HG02571 (cell line): Measurements from ENCODE around the gene FLII.
A peak's percentile ranks its signal among the peaks of the same experiment; 100 is the strongest.

ENCODE experiments used
- ATAC-seq: cut with Tn5 transposase; IDR thresholded peaks from one replicate; pipeline ENCODE4 v1.9.1; 2021; ENCODE audit warnings: mild to moderate bottlenecking, moderate library complexity; ENCODE audit not compliant: unreplicated experiment

FLII gene

DNA sequence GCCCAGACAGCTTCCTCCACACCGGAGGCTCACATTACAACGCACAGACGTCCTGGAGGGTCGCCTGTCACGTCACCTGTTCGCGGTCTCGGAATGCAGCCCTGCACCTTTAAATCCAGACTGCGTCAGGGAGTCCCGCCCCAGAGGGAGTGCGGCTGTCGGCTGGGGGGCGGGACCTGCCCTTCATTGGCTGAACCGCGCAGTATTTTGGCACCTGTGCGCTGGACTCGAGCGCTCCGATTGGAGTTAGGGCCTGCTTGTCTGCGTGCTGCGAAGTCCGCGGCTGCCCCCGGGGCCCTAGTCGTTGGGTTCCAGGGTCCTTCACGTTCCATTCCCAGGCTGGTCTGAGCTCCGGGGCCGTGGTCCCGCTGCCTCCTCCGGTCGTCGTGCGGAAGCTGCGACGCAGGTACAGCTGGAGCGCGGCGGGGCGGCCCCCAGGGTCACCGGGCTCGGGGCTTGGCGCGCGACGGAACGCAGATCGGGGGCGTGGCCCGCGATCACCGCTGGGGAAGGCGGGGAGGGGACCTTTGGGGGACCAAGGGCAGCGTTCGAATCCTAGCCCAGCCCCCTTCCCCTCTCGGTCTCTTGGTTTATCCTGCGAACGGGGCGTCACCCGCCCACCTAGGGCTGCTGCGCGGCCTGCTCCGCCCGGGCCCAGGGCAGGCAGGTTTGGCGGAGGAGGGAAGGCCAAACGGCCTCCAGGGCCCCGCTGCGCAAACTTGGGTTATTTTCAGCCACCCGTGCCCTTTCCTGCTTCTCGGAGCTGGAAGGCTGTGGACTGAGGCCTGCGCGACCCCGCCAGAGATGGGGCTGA lies 2.0 kb upstream of the FLII start, which contains the start of gene MIEF2:
Gene MIEF2 (plus strand): TSS at position 331 of the 814 bp plus-strand sequence. CDS start 2,059 bp downstream, outside the sequence.
- ATAC-seq: peak; percentile 77

DNA sequence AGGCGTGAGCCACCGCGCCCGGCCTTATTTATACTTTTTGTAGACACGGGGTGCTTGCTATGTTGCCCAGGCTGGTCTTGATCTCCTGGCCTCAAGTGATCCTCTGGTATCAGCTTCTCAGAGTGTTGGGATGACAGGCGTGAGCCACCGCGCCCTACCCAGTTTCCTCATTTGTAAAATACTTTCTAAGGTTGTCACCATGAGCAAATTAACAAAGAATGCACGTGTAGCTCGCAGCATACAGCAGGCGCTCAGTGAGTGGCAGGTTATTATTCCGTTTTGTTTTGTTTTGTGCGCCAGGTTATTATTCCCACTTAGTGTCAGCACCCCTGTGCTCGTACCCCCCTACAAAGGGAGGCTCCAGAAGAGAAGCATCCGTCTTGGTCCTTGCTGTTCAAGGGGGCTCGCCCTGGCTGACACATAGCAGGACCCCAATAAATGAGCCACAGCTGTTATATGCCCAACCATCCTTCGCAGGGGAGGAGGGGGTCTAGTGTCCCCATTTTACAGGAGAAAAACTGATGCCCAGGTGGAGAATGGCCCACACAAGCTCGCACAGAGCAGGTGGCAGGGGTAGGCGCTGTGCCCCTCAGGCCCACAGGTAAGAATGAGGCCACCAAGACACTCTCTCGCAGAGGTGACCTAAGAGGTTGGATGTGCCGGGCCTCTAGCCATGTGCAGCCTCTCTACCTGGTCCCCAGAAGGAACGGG lies 1.2 kb upstream of the FLII start:
- no peak for ATAC-seq

DNA sequence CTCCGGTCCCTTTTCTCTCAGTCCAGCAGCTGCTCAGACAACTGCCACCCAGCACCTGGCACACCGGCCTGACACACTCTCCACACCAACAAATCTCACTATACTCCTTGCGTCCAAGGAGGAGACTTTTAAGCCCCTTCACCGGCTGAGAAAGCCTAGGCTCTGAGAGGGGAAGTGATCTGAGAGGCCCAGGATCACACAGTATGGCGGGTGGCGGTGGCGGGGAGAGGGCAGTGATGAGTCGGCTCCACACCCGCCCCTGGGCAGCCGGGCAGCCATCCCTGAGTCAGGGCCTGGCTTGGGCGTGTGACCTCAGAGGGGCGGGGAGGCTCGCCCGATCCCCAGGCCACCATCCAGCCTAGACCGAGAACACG lies 569 bp downstream of the FLII start:
- ATAC-seq: no peak

DNA sequence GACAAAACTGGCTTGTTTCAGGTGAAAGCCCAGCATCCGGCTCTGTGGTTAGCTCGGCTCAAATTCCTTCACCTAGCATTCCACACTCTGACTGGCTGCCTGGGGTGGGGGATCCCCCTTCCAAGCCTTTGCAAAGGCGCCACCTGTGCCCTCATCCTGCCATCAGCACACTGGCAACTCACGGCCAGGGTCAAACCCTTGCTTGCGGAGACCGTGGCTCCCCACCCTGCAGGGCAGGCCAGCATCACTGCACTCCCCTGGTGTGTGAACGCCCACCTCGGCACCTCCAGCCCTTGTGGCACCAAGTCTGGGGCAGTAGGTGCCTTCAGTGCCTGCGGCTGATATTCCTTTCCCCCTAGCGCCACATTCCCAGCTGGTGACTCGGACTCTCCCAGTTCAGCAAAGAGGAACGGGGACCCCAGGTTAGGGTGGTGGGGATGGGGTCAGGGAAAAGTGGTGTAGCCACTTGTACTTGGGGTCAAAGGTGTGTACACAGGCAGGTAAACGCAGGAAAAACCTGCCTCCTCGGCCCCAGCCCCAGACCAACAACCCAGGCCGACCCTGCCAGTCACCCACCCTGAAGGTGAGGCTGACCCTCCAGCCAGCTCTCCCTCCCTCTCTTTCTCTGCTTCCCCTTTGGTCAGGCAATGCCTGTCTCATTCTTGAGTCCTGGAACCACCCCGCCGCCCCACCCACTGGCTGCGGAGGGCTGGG lies 1.1 kb downstream of the FLII start:
- ATAC-seq: no peak

DNA sequence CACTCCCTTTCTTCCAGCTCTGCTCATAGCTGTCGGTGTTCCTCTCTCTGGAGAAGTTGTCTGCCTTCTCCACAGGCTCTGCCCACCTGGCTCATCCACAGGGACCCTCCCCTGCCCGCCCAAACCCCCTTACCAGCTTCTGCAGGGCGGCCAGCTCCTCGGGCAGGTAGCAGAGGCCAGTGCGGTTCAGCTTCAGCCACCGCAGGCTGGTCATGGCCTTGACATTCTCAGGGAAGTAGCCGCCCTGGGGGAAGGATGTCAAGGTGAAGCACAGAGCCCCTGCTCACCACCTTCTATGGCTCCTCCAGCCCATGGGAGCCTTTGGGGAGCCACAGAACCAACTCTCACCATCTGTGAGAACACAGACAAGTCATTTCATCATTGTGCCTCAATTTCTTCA lies 1.8 kb downstream of the FLII start:
- ATAC-seq: no peak

DNA sequence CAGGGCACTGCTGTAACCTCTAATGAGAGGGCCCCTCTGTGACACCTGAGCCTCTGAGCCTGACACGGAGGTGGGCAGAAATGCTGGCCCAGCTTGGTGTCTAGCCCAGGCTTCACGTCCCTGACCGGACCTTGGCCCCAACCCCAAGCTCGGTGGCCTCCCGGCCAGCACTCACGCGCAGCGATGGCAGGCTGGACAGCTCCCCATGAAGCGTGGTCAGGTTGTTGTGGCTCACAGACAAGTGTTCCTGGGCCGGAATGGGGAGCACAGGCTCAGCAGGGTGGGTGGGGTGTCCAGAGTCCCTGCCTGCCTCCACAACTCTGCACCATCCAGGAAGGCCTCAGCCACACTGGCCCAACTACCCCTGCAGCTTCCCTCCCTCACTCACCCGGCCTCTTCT lies 2.2 kb downstream of the FLII start:
- ATAC-seq: no peak

DNA sequence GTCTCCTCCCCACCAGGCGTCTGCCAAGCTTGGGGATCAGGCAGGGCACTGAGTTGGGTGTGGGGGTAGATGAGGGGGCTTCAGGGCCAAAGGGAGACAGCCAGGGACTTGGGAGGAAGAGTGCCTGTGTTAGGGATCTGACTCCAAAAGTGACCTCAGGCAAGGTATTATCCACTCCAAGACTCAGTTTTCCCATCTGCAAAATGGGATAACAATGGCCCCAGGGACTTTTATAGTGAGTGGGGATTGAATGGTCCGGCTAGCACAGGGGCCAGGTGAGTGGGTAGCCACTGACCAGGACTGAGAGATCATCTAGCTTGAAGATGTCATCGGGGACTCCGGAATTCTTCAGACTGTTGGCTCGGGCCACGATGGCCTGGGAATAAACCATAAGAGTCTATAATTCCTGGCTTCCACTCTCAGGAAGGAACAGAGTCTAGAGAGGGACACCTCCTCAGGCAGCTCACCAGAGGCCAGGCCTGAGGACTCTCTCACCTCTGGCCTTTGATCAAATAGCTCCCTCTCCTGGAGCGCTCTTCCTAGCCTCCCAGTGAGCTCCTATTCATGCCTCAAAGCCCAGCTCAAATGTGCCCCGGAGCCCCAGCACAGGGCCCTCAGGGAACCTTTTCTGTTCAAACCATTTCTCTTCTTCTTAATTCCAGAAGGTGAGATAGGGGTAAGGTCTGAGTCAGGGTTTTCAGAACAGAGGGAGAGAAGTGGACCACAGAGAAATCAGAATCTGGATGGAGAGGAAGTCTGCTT lies 3.5 kb downstream of the FLII start:
- no peak for ATAC-seq

DNA sequence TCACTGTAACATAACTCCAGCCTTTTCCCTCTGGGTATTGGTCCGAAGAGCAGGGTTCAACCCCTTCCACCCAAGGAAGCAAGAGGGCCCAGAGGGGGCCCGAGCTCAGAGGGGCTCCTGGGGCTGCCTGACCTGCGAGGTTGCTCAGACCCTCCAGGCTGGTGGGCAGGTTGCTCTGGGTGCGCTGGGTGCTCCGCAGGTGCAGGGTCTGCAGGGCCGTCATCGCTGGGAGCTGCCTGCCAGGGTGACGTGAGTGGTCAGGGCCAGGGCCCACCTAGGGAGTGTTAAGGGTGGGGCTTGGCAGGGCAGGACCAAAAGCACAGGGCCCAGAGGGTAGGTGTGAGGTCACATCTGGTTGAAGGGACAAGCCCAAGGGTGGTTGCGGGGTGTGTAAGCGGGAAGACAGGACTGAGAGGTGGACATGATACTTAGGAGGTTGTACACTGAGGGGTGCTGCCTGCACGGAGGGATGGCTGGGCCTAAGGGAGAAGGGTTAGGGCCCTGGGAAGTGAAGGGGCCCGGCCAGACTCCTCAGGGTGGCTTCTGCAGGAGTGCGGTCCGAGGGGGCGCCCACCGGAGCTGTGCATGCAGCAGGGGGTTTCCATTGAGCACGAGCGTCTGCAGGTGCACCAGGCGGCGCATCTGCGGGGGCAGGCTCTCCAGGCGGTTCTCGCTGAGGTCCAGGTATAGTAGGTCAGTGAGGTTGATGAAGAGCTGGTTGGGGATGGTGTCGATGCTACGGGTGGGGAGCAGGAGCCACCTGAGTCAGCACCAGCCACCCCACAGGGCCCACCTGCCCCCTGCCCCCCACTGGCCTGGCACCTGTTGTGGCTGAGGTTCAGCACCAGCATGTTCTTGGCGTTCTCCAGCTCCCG lies 4.4 kb downstream of the FLII start:
- no peak for ATAC-seq

DNA sequence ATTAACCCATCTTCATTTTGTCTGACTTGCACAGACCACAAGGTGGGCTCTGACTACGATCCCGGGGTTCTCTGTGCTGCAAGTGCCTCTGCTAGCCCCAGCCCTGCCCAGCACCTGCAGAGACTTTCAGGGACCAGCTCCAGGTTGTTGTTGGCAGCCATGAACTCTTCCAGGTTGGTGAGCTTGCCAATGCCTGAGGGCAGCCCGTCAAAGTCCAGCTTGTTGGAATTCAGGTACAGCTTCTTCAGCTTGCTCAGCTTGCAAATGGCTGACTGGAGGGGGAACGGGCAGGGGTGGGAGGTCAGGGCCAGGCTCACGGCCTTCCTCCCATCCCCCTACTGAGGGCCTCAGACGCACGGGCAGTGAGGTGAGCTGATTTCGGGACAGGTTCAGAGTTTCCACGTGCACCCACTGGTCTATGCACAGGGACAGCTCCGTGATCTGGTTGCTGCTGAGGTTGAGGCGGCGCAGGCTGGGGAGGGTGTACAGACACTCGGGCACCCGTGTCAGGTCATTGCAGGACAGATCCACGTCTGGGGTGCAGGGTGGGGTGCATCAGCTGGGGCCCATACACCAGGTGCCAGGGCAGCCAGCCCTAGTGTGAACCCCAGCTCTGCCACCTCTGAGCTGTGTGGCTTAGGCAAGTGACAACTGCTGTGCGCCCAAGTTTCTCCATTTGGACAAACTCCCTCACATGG lies 5.2 kb downstream of the FLII start:
- ATAC-seq: no peak

DNA sequence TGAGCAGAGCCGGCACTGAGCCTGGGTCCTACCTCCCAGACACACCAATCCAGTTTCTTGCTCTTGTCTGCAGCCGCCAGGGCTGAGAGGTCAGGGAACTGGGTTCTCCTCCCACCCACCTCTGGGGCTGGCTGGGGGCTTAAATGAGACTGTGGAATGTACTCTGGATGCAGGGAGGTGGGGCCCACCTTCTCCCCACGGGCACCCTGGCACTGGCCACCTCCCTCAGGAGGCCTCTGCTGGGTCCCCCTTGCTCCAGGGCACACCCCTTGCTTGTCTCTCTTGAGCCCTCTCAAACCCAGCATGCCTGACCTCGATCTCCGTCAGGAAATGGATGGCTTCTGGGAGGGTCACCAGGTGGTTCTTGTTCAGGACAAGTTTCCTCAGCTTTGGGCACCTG lies 6.4 kb downstream of the FLII start:
- ATAC-seq: no peak

DNA sequence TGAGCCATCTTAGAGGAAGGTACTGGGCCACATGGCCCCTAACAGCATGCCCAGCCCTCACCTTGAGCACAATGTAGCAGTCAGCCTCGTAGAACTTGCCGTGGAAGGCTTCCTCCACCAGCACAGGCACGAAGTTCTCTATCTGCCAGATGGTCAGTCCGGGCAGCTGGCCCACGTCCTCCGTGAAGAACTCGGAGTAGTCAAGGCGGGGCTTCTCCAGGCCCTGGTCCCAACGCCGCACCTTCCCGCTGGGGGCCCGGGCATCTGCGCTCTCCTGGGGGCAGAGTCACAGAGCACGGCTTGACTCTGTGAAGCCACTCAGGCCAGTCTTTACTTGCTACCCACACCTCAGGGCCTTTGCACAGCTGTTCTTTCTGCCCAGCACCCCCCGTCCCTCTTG lies 7.3 kb downstream of the FLII start:
- ATAC-seq: no peak

DNA sequence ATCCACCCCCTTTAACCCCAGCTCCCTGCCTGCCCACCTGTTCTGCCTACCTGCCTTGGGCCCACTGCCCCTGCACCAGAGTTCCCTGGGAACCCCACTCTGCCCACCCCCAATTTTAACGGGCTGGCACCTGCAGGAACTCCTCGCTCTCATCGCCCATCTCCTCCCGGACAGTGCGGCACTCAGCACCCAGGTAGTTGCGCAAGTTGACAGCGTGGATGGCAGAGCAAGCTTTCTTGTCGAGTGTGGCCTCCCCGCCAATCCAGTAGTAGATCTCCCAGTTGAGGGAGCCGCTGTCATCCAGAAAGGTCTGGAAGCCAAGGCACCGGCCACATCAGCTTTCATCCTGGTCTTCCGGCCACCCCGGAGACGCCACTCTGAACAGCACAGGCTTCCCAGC lies 7.8 kb downstream of the FLII start:
- no peak for ATAC-seq

DNA sequence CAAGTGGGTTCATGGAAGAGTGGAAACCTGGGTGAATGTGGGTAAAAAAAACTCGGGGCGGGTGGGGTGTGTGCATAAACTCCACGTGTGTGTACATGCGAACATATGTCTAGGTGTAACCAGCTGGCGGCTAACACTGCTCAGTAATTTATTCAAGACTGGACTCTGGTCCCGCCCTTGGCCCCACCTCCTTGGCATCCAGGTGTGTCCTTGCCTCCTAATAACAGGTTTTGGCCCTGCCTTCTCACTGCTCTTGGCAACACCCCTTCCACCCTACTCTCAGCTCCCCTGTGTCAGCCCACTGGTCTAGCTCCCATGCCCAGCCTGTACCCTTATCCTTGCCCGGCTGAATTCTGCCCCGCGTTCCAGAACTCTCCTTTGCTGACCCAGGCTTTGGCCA lies 8.3 kb downstream of the FLII start:
- ATAC-seq: no peak

DNA sequence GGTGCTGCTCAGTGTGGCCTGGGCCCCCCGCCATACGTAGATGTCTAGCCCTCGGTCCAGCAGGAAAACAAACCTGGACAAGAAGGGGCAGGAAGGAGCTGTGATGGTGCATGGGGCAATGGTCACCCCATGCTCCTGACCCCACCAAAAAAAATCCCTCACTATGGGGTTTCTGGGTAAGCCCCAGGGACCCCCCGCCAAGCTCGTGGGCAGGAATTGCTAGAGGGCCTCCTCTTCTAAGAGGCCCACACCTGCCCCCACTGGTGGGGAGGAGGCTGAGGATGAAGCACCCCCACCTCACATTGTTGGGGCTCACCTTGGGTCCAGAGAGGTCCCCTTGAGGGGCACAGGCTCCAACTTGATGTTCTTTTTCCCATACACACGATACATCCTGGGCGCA lies 9.7 kb downstream of the FLII start:
- no peak for ATAC-seq

DNA sequence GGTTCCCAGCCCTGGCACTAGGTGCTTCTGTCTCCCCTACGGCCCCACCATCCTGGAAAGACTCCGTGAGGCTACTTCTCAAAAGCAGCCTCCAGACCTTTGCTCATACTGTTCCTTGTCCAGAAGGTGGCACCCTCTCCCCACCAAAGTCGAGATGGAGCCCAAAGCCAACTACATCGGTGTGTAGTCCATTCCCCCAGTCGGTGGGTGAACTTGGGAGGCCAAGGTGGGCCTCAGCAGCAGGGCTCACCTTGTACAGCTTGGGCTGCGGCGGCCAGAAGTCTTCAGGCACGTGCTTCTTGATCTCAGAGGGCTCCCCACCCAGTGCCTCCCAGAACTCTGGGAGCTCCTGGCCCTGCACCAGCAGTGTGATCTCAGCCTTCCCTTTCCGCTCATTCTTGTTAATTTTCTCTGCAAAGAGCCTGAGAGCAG lies 10.2 kb downstream of the FLII start:
- no peak for ATAC-seq

DNA sequence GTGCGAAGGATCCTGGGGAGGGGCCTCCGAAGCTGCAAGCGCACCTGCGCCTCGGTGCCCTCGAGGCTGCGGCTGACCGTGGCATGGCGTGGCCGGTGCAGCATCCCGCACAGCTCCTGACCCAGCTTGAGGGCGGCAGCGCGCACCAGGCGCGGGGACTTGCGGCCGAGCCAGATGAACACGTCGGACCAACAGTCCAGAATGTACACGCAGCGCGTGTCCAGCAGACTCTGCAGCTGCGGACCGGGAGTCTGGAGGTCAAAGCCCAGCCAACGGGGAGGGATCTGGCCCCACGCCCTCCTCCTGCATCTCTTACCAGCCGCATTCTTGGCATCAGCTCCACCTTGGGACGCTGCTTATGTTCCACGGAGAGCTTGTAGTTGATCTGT lies 10.9 kb downstream of the FLII start:
- ATAC-seq: no peak

DNA sequence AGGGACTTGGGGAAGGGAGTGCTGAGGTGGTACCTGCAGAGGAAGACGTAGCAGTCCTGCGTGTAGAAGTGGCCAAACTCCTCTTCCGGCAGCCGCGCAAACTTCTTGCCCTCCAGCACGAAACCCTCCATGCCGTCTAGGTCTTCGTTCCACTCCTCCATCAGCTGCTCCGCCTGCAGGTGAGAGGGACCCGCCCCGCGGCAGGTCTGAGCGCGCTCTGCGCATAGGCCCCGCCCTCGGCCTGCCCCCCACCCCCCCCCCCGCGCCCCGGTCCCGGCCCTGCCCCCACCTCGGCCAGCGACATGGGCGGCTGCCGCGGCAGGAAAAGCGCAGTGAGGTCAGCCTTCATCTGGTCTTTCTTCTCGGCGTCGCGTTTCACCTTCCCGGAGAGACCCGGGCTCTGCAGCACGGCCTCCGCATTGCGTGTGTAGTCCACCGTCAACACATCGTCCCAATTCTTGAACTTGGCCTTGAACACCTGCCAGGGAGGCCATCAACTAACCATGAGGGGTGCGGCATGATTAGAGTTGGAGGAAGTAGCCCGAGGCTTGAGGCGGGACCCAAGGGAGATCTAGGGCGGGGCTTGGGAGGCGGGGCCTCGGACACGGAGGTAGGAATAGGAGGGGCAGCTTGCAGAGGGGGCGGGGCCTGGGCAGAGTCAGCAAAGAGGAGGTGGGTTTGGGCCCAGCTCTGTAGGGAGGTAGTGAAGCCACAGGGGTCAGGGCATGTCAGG lies 11.5 kb downstream of the FLII start:
- ATAC-seq: no peak

DNA sequence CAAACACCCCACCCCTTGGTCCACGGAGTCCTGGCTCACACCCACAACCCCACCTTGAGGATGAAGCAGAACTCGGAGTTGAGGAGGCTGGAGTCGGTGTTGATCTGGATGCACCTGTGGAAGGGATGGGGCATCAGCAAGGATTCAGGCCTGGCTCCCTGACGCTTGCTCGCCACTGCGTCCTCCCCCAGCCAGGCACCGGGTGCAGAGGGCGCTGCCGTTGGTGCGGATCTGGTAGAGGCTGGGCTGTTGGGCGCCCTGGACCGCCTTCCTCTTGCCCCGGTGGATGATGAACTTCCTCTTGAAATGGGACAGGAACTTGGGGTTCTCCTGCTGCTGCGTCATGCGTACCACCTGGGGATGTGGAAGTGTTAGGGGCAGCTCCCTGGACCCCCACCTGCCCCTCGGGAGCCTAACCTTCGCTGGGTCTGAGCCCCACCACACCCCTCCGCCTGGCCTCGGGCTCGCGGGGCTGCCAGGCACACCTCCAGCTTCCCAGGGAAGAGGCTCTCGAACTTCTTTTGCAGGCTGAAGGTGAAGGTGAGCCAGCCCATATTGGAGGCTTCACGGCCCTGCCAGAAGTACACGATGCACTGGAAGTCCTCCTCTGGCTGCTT lies 12.3 kb downstream of the FLII start:
- ATAC-seq: no peak
